Non-pigmented ciliary epithelial cell (primary cell): ENCODE data around the gene MTRR.
"Not testable (repeated sequence)": the region's sequence is repeated elsewhere in the genome, so short reads cannot be mapped to it uniquely, and the experiment has no call there.

Experiments used
- DNase-seq: peaks from one replicate; pipeline ENCODE4 v3.0.0-alpha.2; 2010; ENCODE audit warnings: low read depth

Gene MTRR

GRCh38 chr5:7897014-7897600, 28.2 kb downstream of the MTRR start:
- no peak for DNase-seq

GRCh38 chr5:7902201-7902600, 33.3 kb downstream of the MTRR start:
- no peak for DNase-seq

- DNase-seq: no peak
Measured at GRCh38 chr5:7902666-7903625, 34.0 kb downstream of the MTRR start.

- DNase-seq: peak; percentile 62
Measured at GRCh38 chr5:7904170-7904569, 35.2 kb downstream of the MTRR start.

GRCh38 chr5:7907612-7908011, 38.7 kb downstream of the MTRR start:
- DNase-seq: no peak

- DNase-seq: no peak
Measured at GRCh38 chr5:7908317-7908716, 39.4 kb downstream of the MTRR start.

- DNase-seq: no peak
Measured at GRCh38 chr5:7910738-7911428, 41.9 kb downstream of the MTRR start.

- DNase-seq: not testable (repeated sequence)
Measured at GRCh38 chr5:7911429-7911771, 42.5 kb downstream of the MTRR start.

- DNase-seq: no peak
Measured at GRCh38 chr5:7916171-7916804, 47.3 kb downstream of the MTRR start.

- no peak for DNase-seq
Measured at GRCh38 chr5:7917130-7918123, 48.5 kb downstream of the MTRR start.

- peak; percentile 97 for DNase-seq
Measured at GRCh38 chr5:7925961-7926695, 57.2 kb downstream of the MTRR start.

- no peak for DNase-seq
Measured at GRCh38 chr5:7926720-7927119, 57.8 kb downstream of the MTRR start.

- peak; percentile 13 for DNase-seq
Measured at GRCh38 chr5:7927466-7928375, 58.8 kb downstream of the MTRR start.

GRCh38 chr5:7930011-7930410, 61.1 kb downstream of the MTRR start:
- DNase-seq: no peak

GRCh38 chr5:7941692-7942091, 72.7 kb downstream of the MTRR start:
- no peak for DNase-seq

- no peak for DNase-seq
Measured at GRCh38 chr5:7947301-7947700, 78.4 kb downstream of the MTRR start.
